NCI-H2227 (cell line): ENCODE measurements around the gene KRT17.
"Not testable (repeated sequence)": the region's sequence is repeated elsewhere in the genome, so short reads cannot be mapped to it uniquely, and the experiment has no call there.

Experiments
- DNase-seq: peaks from one replicate; lab custom pipeline; 2025; ENCODE audit not compliant: unreplicated experiment; lab: John Stamatoyannopoulos, UW

The KRT17 gene

GRCh38 chr17:41635121-41636097, 11.0 kb upstream of the KRT17 start:
- no peak for DNase-seq

- no peak for DNase-seq
These were observed 10.3 kb upstream of the KRT17 start for GRCh38 chr17:41634639-41635038.

- DNase-seq = no peak
These were observed 9.3 kb upstream of the KRT17 start for GRCh38 chr17:41633556-41634199.

- DNase-seq = no peak
These were observed 8.2 kb upstream of the KRT17 start for GRCh38 chr17:41632482-41633105.

- no peak for DNase-seq
These were observed 7.5 kb upstream of the KRT17 start for GRCh38 chr17:41631898-41632285.

- no peak for DNase-seq
These were observed 6.9 kb upstream of the KRT17 start for GRCh38 chr17:41631025-41631897.

GRCh38 chr17:41629826-41630670, 5.7 kb upstream of the KRT17 start:
- DNase-seq = no peak

GRCh38 chr17:41629316-41629715, 4.9 kb upstream of the KRT17 start:
- no peak for DNase-seq

GRCh38 chr17:41628621-41629255, 4.4 kb upstream of the KRT17 start:
- not testable (repeated sequence) for DNase-seq

GRCh38 chr17:41628073-41628370, 3.6 kb upstream of the KRT17 start:
- DNase-seq = not testable (repeated sequence)

GRCh38 chr17:41627316-41628072, 3.1 kb upstream of the KRT17 start:
- DNase-seq = no peak

- not testable (repeated sequence) for DNase-seq
These were observed 2.5 kb upstream of the KRT17 start for GRCh38 chr17:41626914-41627295.

- DNase-seq = not testable (repeated sequence)
These were observed 1.9 kb upstream of the KRT17 start for GRCh38 chr17:41626028-41626913.

- DNase-seq = no peak
These were observed 1.2 kb upstream of the KRT17 start for GRCh38 chr17:41625602-41626001.

- not testable (repeated sequence) for DNase-seq
These were observed 1.1 kb downstream of the KRT17 start for GRCh38 chr17:41623184-41623861.

- DNase-seq = not testable (repeated sequence)
These were observed 1.8 kb downstream of the KRT17 start for GRCh38 chr17:41622340-41623183.
